HG02884 (cell line): ENCODE measurements around the gene DNAJA3.
A peak's percentile ranks its signal among the peaks of the same experiment; 100 is the strongest.

Experiments
- ATAC-seq: cut with Tn5 transposase; IDR thresholded peaks from one replicate; pipeline ENCODE4 v1.9.1; 2021; ENCODE audit warnings: mild to moderate bottlenecking, moderate library complexity; ENCODE audit not compliant: unreplicated experiment

DNAJA3 gene

GRCh38 chr16:4472880-4473279 lies 47.2 kb downstream of the DNAJA3 start:
- no peak for ATAC-seq

- peak; percentile 49 for ATAC-seq
Observed at GRCh38 chr16:4474192-4474961, 48.7 kb downstream of the DNAJA3 start, which contains the start of gene NMRAL1. Gene NMRAL1, minus strand, starts transcription at chr16:4474625. Its CDS starts 493 bp downstream, at chr16:4474132.

GRCh38 chr16:4475880-4476788 lies 50.5 kb downstream of the DNAJA3 start, which contains the start of gene HMOX2:
Gene HMOX2, plus strand, starts transcription at chr16:4476398. Its CDS starts 29,127 bp downstream, at chr16:4505525.
- peak; percentile 72 for ATAC-seq

- no peak for ATAC-seq
Observed at GRCh38 chr16:4477966-4478365, 52.3 kb downstream of the DNAJA3 start.

- ATAC-seq = no peak
Observed at GRCh38 chr16:4481526-4481925, 55.9 kb downstream of the DNAJA3 start.

- no peak for ATAC-seq
Observed at GRCh38 chr16:4481963-4482362, 56.3 kb downstream of the DNAJA3 start.

- ATAC-seq = no peak
Observed at GRCh38 chr16:4486126-4486893, 60.6 kb downstream of the DNAJA3 start.

GRCh38 chr16:4487955-4488498 lies 62.4 kb downstream of the DNAJA3 start:
- no peak for ATAC-seq

- no peak for ATAC-seq
Observed at GRCh38 chr16:4488499-4488967, 62.9 kb downstream of the DNAJA3 start.

GRCh38 chr16:4489030-4489429 lies 63.4 kb downstream of the DNAJA3 start:
- ATAC-seq = no peak

- no peak for ATAC-seq
Observed at GRCh38 chr16:4491898-4492297, 66.2 kb downstream of the DNAJA3 start.

GRCh38 chr16:4494746-4495490 lies 69.2 kb downstream of the DNAJA3 start:
- no peak for ATAC-seq

GRCh38 chr16:4495766-4496165 lies 70.1 kb downstream of the DNAJA3 start:
- ATAC-seq = no peak

GRCh38 chr16:4496305-4496704 lies 70.6 kb downstream of the DNAJA3 start:
- no peak for ATAC-seq

- no peak for ATAC-seq
Observed at GRCh38 chr16:4498546-4499195, 73.0 kb downstream of the DNAJA3 start.

- ATAC-seq = no peak
Observed at GRCh38 chr16:4499196-4499555, 73.5 kb downstream of the DNAJA3 start.

- ATAC-seq = no peak
Observed at GRCh38 chr16:4500272-4500671, 74.6 kb downstream of the DNAJA3 start.

- ATAC-seq = no peak
Observed at GRCh38 chr16:4501071-4501478, 75.4 kb downstream of the DNAJA3 start.

- ATAC-seq = peak; percentile 77
Observed at GRCh38 chr16:4505356-4506147, 79.9 kb downstream of the DNAJA3 start.
